ENCODE measurements around the gene EMC8.
A peak's percentile ranks its signal among the peaks of the same experiment; 100 is the strongest.
"Not testable (repeated sequence)": the region's sequence is repeated elsewhere in the genome, so short reads cannot be mapped to it uniquely, and the experiment has no call there.

EMC8 gene

GRCh38 chr16:85835227-85835751 lies 35.9 kb upstream of the EMC8 start:
- no peak for DNase-seq (ENCODE audit: low read depth in 2 of 2)

DNA sequence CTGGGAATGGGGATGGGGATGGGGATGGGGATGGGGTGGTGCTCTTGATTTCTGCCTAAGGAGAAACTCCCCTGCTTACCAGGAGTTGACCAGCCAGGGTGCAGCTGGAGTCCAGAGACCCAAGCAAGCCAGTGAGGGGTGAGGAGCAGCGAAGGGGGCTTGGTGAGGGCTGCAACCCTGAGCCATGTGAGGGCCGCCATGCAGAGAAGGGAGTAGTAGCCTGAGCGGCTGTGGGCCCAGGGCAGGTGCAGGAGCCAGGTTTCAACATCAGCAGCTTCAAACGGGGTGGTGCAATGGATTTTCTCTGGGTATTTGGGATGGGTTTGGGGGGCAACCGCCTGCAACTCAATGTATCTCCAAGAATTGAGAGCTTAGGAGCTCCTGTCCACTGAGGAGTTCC lies 35.4 kb upstream of the EMC8 start:
- no peak for DNase-seq (ENCODE audit: low read depth in 2 of 2)

DNA sequence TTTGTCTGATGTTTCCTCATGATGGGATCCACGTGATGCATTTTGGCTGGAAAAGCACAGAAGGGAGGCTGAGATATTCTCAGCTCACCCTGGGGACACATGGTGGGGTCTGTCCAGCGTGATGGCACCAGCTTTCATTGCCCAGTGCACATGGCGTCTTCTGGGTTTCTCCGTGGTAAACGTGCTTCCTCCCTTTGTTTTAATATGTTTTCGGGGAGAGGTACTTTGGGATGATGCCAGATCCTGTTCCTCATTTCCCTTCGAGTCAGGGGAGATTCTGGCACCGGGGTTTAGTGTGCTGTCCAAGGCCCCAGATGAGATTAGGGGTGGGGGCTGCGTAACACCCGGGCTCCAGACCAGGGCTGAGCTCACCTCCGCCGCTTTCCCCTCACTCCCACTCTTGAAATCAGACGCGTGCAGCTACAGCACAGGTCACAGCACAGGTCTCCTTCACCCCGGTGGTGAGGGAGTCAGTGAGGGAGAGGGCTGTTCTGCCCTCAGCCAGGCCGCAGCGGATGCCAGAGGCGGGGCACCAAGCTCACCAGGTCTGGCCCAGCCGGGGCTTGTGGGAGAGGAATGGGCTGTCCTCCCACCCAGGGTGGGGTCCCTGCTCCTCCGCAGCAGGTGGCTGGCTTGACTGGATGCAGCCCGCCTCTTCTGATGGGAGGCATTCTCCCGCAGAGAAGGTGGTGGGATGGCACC lies 34.0 kb upstream of the EMC8 start:
- no peak for DNase-seq (ENCODE audit: low read depth in 2 of 2)

DNA sequence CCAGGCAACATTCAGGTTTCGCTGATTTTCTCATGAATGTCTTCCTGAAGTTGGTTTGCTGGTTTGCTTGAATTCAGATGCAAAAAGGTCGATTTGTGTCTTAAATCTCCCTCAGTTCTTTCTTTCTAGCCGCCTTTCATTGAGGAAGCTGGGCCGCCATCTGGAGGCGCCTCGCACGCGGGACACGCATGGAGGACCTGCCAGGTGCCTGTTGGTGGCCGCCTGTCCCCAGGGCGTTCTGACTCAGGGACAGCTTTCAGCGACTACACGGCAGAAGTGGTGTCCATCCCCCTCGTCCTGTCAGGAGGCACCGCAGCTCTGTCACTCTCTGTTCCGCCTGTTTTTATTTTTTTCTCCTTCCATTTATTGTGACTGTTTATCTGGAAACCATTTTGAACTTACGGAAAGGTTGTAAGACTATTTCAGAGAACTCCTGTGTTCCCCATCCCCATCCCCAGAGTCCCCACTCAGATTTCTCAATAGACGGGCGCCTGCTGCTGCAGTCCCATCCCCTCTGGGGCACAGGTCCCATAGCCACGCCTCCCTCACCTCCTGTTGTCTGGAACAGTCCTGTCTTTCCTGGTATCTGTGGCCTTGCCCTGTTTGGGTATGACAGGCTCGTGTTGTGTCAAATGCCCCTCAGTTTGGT lies 33.4 kb upstream of the EMC8 start:
- DNase-seq (ENCODE audit: low read depth in 2 of 2) = no peak

DNA sequence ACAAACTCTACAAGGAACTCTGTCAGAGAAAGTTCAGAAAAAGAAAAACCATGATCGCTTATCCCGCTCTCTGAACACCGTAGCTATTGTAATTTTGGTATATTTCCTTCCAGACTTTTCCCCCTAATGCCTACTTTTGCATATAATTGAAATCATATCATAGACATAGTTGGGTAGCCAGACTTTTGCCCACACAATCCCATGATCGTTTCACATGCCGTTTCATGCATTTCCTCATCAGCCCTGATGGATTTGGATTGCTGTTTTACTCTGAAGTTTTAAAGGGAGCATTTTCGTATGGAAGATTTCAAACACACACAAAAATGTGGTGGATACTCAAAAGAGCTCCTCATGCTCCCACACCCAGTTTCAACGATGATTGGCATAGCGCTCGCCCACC lies 31.5 kb upstream of the EMC8 start:
- no peak for DNase-seq (ENCODE audit: low read depth in 2 of 2)

DNA sequence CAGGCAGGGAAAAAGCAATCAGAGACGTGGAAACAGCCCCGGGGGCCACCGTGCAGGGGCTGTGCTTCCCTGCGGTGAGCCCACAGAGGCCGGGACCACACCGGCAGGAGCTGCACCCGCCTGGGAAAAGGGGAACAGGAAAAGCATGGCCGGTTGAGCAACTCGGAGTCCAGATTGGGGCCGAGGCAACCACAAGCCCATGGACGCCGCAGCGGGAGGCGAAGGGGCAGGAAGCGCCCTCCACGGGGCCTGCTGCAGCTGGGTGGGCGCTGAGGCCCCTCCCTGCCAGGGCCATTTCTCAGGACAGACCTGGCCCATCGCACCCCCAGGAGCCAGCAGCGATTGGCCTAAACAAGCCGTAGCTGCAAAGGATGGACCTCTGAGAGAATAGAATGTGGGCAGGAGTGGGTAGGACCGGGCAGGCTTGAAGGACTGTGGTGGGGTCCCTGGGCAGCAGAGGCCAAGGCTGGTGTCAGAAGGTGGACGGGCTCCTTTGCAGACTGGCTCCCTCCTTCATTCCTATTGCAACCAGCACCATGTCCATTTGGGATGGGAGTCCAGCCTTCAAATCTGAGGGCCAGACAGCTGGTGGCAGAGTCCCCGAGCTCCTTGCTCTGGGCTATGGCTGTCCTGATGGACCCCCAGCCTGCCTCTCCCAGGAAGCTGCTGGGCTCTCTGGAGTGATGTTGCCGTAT lies 30.6 kb upstream of the EMC8 start:
- DNase-seq (ENCODE audit: low read depth in 2 of 2) = no peak

GRCh38 chr16:85829171-85829719 lies 29.9 kb upstream of the EMC8 start:
- no peak for DNase-seq (ENCODE audit: low read depth in 2 of 2)

DNA sequence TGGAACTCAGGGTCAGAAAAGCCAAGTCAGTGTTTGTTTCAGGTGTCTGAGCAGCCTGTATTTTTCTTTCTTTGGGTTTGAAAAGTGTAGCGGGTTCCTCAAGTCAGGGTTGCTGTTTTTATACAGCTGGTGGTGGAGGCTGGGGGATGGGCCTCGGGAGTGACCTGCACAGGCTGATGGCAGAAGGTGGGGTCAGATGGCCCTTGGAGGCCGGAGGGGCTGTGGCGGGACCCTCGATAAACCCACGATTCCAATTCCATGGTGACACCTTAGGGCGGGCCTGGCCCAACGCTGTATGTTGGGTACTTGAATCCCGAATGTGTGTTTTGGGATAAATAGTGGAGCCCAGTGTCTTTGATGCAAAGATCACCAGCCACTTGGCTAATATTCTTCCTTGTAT lies 28.8 kb upstream of the EMC8 start:
- no peak for DNase-seq (ENCODE audit: low read depth in 2 of 2)

- DNase-seq (ENCODE audit: low read depth in 2 of 2) = no peak
Measured at GRCh38 chr16:85826686-85827247, 27.4 kb upstream of the EMC8 start.

- DNase-seq (ENCODE audit: low read depth in 2 of 2) = no peak
Measured at GRCh38 chr16:85825326-85825725, 26.0 kb upstream of the EMC8 start.

- no peak for DNase-seq (ENCODE audit: low read depth in 2 of 2)
Measured at GRCh38 chr16:85824161-85825135, 25.1 kb upstream of the EMC8 start.

GRCh38 chr16:85823328-85823920 lies 24.1 kb upstream of the EMC8 start:
- DNase-seq (ENCODE audit: low read depth in 2 of 2) = no peak

DNA sequence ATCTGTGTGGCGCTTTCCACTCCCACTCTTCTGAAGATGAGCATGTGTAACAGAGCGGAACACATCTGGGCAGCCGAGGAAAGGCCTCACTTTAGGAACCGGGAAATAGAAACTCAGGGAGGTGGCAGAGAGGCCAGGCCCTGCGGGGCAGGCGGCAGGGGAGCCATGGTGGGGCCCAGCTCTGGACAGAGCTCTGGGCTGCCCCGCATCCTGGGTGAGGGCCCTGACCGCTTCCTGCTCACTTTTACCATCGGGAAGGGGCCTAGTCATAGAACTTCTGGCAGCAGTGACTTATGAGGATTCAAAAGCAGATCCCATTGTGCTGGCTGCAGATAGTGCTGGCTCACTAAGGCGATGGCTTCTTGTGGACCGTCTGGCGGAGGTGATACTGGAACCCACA lies 22.8 kb upstream of the EMC8 start:
- DNase-seq (ENCODE audit: low read depth in 2 of 2) = no peak

GRCh38 chr16:85821390-85822135 lies 22.2 kb upstream of the EMC8 start:
- DNase-seq (ENCODE audit: low read depth in 2 of 2) = peak; percentile 63

DNA sequence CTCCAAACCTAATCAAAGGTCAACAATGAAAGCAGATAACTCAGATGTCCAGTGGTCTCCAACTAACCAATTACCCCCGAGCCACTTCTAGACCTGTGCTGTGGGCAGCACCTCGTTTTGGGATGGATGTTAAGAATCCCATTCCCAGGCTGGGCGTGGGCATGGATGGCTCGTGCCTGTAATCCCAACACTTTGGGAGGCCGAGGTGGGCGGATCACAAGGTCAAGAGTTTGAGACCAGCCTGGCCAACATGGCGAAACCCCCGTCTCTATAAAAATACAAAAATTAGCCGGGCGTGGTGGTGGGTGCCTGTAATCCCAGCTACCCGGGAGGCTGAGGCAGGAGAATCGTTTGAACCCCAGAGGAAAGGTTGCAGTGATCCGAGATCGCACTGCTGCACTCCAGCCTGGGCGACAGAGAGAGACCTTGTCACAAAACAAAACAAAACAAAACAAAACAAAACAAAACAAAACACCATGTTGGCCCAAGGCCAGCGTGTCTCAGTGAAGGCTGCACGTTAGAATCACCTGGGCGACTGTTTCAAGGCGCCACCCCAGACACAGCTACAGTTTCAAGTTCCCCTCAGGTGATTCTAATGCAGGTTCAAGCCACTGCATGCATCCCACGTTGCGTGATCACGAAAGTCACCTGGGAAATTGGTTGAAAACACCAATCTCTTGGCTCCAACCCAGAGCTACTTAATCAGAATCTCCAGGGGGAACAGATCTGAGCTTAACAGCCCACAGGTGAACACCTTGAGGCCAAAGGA lies 21.4 kb upstream of the EMC8 start:
- DNase-seq (ENCODE audit: low read depth in 2 of 2) = no peak

DNA sequence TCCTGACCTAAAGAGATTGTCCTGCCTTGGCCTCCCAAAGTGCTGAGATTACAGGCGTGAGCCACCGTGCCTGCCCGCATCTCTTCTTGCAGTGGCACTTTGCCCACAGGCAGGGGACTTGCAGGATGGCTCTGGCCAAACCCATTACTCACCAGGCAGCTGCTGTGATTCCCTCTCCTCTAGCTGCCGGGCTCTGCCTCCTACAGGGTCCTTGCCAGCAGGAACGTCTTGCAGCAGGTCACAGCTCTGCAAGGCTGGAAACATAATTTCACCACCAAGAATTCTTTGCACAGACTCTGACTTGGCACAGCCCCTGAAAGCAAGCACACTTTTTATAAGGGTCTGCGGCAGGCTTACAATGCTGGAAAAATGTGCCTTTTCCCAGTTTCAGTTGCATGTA lies 20.4 kb upstream of the EMC8 start:
- no peak for DNase-seq (ENCODE audit: low read depth in 2 of 2)

DNA sequence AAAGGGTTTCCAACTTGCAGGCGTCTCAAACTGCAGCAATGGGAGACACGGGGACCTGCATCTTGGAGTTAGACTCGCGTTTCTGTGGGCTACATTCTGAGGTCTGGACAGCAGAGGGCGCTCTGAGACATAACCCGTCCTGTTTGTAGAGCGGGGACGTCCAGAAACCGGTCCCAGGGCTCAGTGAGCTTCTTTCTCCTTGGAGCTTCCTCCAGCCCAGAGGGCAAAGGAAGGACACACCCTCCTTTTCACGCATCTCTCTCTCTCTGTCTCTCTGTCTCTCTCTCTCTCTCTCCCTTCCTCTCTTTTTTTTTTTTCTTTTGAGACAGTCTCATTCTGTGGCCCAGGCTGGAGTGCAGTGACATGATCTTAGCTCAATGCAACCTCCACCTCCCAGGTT lies 19.9 kb upstream of the EMC8 start:
- DNase-seq (ENCODE audit: low read depth in 2 of 2) = peak; percentile 66 to 77

GRCh38 chr16:85817195-85817594 lies 17.9 kb upstream of the EMC8 start:
- DNase-seq (ENCODE audit: low read depth in 2 of 2) = not testable (repeated sequence)

- no peak for DNase-seq (ENCODE audit: low read depth in 2 of 2)
Measured at GRCh38 chr16:85816159-85816558, 16.8 kb upstream of the EMC8 start.

All from stimulated activated CD8-positive, alpha-beta memory T cell treated with anti-CD3 and anti-CD28 coated beads, Interleukin-7, amount 100 ng/mL, for 1 hour (primary cell).